ENCODE results near the gene ZMPSTE24.
"Not testable (repeated sequence)": the region's sequence is repeated elsewhere in the genome, so short reads cannot be mapped to it uniquely, and the experiment has no call there.

ZMPSTE24 gene
- 38.0 to 70.7 (median 43.4) reads per million in 4 experiments for total RNA-seq

DNA sequence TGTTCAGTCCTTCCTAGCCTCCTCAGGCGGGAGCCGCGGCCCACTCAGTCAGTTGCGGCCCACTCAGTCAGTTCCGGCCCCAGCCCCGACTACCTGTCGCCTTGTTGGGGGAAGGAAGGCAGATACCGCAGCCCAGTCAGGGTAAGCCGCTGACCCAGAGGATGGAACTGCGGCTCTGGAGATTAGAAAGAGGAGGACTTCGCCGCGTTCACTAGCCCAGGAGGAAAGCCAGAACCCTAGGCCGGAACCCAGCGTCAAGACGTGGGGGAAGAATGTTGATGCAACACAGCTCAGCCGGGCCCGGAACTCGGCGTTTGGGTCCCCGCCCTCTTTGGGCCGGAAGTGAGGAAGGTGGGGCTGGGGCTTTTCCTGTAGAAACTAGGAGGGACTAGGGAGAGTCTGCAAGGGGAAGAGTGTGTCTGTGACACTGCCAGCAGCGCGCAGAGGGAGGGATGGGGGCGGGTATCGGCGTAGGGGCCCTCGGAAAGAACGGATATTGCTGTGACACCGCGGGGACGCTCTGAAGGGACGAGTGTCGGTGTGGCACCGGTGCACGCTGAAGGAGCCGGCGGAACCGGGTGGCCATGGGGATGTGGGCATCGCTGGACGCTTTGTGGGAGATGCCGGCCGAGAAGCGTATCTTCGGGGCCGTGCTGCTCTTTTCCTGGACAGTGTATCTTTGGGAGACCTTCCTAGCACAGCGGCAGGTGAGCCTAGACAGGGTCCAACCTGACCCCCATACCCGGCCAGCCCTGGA is at the start of gene ZMPSTE24:
Gene ZMPSTE24, plus strand, starts transcription at position 549 of the 757 bp plus-strand sequence. Its CDS starts 36 bp downstream, at position 585.
- peak; percentile 94 for DNase-seq

GRCh38 chr1:40210511-40211204 is 47.4 kb upstream of the ZMPSTE24 start:
- DNase-seq, result no peak

GRCh38 chr1:40218333-40218732 is 39.7 kb upstream of the ZMPSTE24 start:
- no peak for DNase-seq

GRCh38 chr1:40221471-40221905 is 36.5 kb upstream of the ZMPSTE24 start:
- not testable (repeated sequence) for DNase-seq

- no peak for DNase-seq
Observed at GRCh38 chr1:40221977-40222772, 35.9 kb upstream of the ZMPSTE24 start.

DNA sequence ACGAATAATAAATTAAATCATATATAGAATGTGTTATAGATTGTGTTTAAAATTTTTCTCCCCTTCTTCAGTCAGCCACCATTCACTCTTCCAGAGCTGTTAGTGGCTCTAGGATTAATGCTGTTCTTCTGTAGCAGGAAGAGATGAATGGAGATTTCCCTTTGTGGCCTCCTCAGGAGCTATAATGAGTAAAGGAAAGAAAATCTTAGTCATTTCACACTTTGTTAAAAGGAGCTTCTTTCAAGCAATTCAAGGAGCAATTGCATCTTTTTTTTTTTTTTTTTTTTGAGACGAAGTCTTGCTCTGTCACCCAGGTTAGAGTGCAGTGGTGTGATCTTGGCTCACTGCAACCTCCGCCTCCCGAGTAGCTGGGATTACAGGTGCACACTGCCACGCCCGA is 34.0 kb upstream of the ZMPSTE24 start:
- no peak for DNase-seq

DNA sequence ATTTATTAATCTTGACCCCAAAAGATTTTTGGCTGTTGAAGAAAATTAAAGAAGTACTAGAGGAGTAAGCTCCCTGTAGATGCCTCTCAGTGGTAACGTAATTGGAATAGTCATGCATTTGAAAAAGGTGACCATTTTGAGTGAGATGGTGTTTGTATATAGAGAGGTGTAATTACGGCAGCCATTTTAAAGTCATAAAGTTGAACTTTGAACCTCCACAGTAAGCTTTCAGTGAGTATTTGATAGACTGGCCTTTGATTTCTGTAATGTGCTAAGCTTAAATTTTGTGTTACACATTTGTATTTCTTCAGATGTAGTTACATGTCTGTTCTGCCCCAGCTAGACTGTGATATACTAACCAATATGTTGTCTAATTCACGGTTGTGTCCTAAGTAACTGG is 31.8 kb upstream of the ZMPSTE24 start:
- DNase-seq, result no peak

DNA sequence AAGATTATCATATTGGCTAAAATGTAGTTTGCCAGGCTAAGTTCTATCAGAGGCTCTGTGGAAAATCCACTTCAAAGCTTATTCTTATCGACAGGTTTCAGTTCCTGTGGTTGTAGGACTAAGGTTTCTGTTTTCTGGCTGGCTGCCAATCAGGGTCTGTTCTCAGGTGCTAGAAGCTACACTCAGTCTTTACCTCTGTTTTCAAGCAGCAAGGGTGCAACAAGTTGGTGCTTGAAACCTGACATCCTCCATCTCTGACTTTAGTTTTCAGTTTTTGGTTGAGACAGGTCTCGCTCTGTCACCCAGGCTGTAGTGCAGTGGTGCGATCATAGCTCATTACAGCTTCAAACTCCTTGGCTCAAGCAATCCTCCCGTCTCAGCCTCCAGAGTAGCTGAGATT is 25.6 kb upstream of the ZMPSTE24 start:
- no peak for DNase-seq

DNA sequence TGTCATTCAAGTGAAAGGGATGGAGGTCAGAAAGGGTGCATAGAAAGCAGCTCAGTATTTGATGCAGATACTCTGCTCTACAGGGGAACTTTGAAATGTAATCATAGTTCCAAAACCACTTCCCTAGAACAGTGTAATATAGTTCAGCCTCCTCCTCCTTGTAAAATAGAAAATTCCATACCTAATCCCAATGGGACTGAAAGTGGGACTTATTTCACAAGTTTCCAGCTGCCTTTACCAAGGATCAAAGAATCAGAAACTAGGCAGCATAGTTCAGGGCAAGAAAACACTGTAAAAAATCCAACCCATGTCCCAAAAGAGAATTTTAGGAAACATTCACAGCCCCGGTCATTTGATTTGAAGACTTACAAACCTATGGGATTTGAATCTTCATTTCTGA is 18.4 kb upstream of the ZMPSTE24 start:
- DNase-seq, result no peak

DNA sequence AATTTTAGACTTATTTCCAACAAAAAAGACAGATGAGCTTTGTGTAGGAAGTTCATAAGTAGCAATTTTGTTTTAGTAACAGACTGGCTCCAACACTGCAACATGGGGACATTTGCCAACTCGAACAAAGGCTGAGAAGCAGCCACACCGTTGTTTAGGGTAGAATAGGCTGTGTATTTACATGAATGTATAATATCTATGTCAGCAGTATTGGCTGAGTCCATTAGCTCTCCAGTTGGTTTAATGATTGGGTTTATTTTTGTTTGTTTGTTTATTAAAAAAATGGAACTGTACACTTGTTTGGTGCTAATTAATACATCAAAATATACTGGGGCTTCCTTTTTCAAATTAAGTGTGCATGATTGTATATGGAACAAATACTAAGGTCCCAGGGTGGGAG is 17.6 kb upstream of the ZMPSTE24 start:
- DNase-seq, result no peak

GRCh38 chr1:40241362-40241761 is 16.7 kb upstream of the ZMPSTE24 start:
- no peak for DNase-seq

DNA sequence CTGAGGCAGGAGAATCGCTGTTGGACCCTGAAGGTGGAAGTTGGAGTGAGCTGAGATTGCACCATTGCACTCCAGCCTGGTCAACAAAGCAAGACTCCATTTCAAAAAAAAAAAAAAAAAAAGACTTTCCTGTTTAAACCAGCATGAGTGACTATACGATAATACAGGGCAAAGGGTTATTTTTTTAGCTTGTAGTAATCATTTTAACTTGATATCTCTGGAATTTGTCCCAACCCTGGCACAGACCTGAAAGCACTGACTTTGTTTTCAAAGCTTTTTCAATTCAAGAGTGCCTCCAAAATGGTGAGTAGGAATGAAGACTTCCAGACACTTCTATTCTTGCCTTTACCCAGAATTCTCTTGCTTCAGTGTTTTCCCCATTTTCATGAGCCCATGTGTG is 14.7 kb upstream of the ZMPSTE24 start:
- DNase-seq, result no peak

DNA sequence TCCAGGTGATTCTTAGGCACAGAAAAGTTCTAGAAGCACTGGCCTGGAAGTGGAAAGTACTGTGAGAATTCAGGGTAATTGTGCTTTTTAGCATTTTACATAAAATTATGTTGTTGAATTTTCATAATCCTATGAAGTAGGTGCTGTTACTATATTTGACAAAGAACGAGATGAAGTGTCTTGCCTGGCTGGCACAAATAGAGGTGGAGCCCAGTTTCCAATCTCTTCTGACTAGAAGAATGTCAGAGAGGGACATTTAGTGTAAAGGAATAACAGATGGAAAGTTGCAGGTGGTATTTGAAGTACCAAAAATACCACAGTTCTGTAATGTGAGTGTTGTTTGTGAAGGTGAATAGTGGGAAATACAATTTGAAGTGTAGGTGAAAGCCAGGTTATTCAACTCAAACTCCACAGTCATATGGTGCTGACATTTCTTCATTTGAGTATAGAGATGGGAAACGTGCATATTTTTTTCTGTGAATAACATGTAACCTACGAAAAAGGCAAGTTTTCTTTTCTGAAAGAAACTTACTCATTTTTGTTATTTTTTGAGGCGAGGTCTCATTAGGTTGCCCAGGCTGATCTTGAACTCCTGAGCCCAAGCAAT is 13.8 kb upstream of the ZMPSTE24 start:
- no peak for DNase-seq

DNA sequence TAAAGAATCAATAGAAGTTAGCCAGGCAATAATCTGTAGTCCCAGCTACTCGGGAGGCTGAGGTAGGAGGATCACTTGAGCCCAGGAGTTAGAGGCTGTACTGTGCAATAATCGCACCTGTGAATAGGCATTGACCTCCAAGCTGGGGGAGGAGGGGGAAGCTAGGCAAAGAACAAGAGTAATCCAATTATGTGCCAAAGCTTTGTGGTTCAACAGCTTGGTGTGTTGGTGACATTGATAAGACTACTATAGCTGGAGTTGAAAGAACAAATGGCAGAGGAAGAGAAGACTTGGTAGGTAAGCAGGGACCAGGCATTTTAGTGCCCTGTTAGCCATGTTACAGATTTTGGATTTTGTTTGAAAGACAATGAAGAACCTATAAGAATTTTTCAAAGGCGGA is 12.3 kb upstream of the ZMPSTE24 start:
- DNase-seq, result no peak

- no peak for DNase-seq
Observed at GRCh38 chr1:40247655-40248054, 10.4 kb upstream of the ZMPSTE24 start, which contains the start of gene TMCO2. Gene TMCO2, plus strand, starts transcription at chr1:40247937. Its CDS starts 57 bp downstream, at chr1:40247994.

DNA sequence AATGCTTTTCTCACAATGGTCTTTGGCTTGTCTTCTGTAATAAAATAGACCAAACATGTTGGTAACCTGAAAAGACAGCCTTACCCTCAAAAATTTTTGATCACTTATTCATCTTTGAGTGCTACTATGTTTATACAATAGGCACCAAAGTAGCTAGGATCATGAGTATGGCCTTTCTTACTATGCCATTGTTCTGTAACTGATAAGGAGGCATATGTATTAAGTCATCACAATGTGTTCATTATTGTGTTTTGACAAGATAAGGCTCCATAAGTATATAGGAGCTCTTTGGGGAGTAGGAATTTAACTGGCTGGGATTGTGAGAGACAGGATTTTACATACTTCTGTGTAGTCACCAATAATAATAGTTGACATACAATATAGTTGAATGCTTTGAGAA is 9.6 kb upstream of the ZMPSTE24 start:
- DNase-seq, result no peak

- no peak for DNase-seq
Observed at GRCh38 chr1:40251456-40251855, 6.6 kb upstream of the ZMPSTE24 start.

DNA sequence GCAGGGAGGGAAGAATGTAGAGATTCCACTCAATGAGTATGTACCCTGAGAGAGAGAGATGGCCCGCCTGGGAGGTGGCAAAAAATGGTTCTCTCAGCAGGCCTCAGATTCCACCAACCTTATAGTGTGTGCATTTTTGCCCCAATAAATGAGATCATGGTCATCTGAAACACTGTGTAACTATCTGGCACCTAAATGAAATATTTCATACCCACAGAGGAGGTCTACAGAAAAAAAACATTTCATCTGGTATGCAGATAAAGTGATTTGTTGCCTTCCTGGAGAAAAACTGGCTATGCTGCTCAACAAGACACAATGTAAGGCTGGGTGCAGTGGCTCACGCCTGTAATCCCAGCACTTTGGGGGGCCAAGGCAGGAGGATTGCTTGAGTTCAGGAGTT is 5.4 kb upstream of the ZMPSTE24 start:
- DNase-seq, result no peak

DNA sequence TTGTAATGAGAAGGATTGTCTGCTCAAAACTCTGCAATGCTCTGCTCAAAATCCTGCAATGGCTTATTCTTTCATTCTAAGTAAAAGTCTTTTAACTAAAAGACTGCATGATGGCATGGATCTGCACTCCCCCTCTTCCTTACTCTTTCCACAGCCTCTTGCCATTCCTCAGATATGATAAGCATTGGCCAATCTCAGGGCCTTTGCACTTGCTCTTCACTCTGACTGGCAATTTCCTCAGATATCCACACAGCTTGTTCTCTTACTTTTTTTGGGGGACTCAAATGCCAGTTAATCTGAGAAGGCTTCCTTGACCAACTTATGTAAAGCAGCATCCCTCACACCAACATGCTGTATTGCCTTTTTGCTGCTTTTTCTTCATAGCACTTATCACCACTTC is 2.8 kb upstream of the ZMPSTE24 start:
- DNase-seq, result no peak

GRCh38 chr1:40256401-40257084 is 1.5 kb upstream of the ZMPSTE24 start:
- DNase-seq, result no peak

GRCh38 chr1:40257313-40257687 is 736 bp upstream of the ZMPSTE24 start:
- DNase-seq, result peak; percentile 39

DNA sequence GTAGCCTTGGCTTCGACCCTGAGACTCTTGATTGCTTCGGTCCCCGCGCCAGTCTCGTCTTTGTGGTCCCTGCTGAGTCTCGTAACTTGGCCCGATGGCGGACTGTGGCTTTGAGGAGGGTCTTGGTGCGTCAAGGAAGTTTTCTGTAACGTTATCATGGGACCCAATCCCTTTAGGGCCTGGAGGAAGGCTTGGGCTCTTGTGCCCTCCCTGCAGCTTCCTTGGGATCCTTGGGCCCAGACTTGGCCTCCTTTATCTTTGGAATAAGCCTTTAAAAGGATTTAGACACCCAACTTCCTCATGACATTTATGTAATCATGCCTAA is 371 bp downstream of the ZMPSTE24 start:
- DNase-seq, result no peak
